SK-N-MC (cell line): Measurements from ENCODE around the gene ASTL.

Source experiments
- EZH2 ChIP-seq: fragments of 200-600 bp; sonication (generic); IDR thresholded peaks from one replicate; pipeline ENCODE4 v1.6.1; 2017; ENCODE audit warnings: antibody characterized with exemption
- FOXP2 ChIP-seq: optimal IDR thresholded peaks from 2 replicates; pipeline ENCODE3; 2011; ENCODE audit warnings: mild to moderate bottlenecking, moderate library complexity; ENCODE audit not compliant: insufficient read depth; ENCODE audit errors: extremely low read length, control extremely low read depth
- POLR2AphosphoS5 ChIP-seq: IDR thresholded peaks from 2 replicates; pipeline ENCODE4 v1.6.1; 2012; ENCODE audit warnings: mild to moderate bottlenecking, low read depth, low read length, borderline replicate concordance

DNA sequence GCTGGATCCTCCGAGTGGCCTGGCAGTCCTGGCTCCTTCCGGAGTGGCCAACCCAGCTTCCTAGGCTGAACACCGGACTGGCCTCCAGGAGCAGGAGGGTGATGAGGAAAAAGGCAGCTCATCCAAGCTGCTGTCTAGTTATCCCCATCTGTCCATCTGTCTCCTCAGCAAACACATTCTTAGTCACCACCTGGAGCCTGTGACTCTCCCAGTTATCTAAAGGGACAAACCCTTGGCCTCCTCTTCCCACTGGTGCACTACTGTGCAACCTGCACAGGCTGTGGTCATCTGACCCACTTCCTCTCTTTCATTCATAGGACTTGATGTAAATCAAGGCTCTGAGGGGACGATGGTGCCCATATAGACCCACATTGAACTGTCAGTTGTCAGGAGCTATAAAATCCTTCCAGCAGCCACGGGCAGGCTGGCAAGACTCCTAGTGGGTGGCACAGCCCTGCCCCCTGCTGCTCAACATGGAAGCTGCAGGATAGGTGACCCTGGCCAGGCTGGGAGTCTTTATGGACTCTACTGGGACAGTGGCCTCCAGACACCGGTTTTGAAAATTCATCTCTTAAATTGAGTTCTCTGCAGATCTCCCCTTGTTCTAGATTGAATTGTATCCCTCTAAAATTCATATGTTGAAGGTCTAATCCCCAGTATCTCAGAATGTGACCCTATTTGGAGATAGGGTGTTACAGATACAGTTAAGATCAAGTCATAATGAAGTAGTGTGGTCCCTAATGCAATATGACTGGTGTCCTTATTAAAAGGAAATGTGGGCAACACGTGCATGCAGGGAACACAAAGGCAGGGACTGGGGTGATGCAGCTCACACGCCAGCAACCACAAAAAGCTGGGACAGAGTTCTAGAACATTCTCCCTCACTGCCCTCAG, 36.2 kb upstream of the ASTL start:
- TF ChIP-seq POLR2AphosphoS5: no peak
- no peak for TF ChIP-seq EZH2
- TF ChIP-seq FOXP2: no peak
